Measurements from ENCODE around the gene AEBP1. TPM values are rescaled to one million over a fixed set of nuclear protein-coding genes. Genes with fewer than 3 reads are reported as not detected.

AEBP1 gene
- total and polyA plus RNA-seq, 2 of the 4 experiments (the other 2 are of a cell fraction), result 1.1 to 5.7 TPM

GRCh38 chr7:44058759-44059218, 45.4 kb upstream of the AEBP1 start:
- Histone ChIP-seq H2BK15ac (ENCODE audit: low read depth, low read length) (no peak overlapping the region), H3K4ac (ENCODE audit: low read depth, low read length) (no peak overlapping the region), H2AFZ (replicated peaks; ENCODE audit: low read length, poor library complexity) (no peak overlapping the region), H3K4me1 (ENCODE audit: control insufficient read depth, insufficient read depth, low read length) (no peaks in the 10 kb centered on the region), H3K18ac (ENCODE audit: low read depth, low read length) (no peak overlapping the region), H4K8ac (ENCODE audit: low read depth in 2 of 2, low read length in 2 of 2) (no peak overlapping the region), H4K91ac (ENCODE audit: insufficient read depth, low read depth, low read length) (no peak overlapping the region), H2BK20ac (ENCODE audit: low read depth, low read length) (no peak overlapping the region), H3K36me3 (ENCODE audit: control insufficient read depth, insufficient read depth, low read length) (peaks cover 64% of the 10 kb centered on the region), H3K9me3 (ENCODE audit: control insufficient read depth, insufficient read depth, low read length) (no peaks in the 10 kb centered on the region), H3K79me1 (ENCODE audit: low read depth in 1 of 2, low read length in 2 of 2) (peaks cover 15 to 19% of the 10 kb centered on the region in 2 experiments), H3K4me2 (ENCODE audit: low read depth, low read length) (no peak overlapping the region), H2BK120ac (ENCODE audit: low read depth, low read length) (no peak overlapping the region), H3K23ac (ENCODE audit: low read depth, low read length) (no peak overlapping the region), H2AK9ac (replicated peaks; ENCODE audit: low read depth, low read length, poor library complexity) (no peak overlapping the region), H4K5ac (ENCODE audit: low read depth, low read length) (no peak overlapping the region), H3K9ac (ENCODE audit: low read depth, low read length) (no peak overlapping the region), H2BK5ac (ENCODE audit: low read depth, low read length, poor library complexity, severe bottlenecking) (no peak overlapping the region), H3K14ac (replicated peaks; ENCODE audit: low read depth, low read length) (no peak overlapping the region), H3K56ac (ENCODE audit: extremely low read depth, insufficient read depth, low read length) (no peak overlapping the region), H3K9me1 (ENCODE audit: insufficient read depth, low read length) (no peaks in the 10 kb centered on the region; the same call in 1 of the 2 replicates), H3K27ac (ENCODE audit: insufficient read depth, low read length) (no peak overlapping the region), H3K4me3 (ENCODE audit: insufficient read depth, low read depth, low read length) (no peak overlapping the region), H3K27me3 (ENCODE audit: control insufficient read depth, insufficient read depth, low read length) (no peaks in the 10 kb centered on the region), H4K20me1 (ENCODE audit: insufficient read depth, low read length) (peaks cover 29% of the 10 kb centered on the region), H2AK5ac (ENCODE audit: low read depth, low read length) (no peak overlapping the region)
- in situ Hi-C loops (cut with MboI; ENCODE audit: low sequenced_read_pairs) (no loop called here), intact Hi-C loops (cut with micrococcal nuclease) (no loop called here), dilution Hi-C loops (cut with HindIII; ENCODE audit: low sequenced_read_pairs, unreplicated experiment) (no loop called here)
- POLR2A ChIA-PET (ENCODE audit: unreplicated experiment), result no interaction called here
- TF ChIP-seq CHD1 (IDR thresholded peaks at IDR 0.05; ENCODE audit: low read depth, low read length) (no peak), SMC3 (IDR thresholded peaks at IDR 0.05; ENCODE audit: low read depth, low read length) (no peak), CEBPB (IDR thresholded peaks at IDR 0.05; ENCODE audit: low read depth, low read length) (no peak), FOS (IDR thresholded peaks at IDR 0.05; ENCODE audit: low read depth, low read length) (no peak), RFX5 (IDR thresholded peaks at IDR 0.05; ENCODE audit: low read depth, low read length) (no peak), RAD21 (IDR thresholded peaks at IDR 0.05; ENCODE audit: low read length) (no peak), POLR2A (IDR thresholded peaks at IDR 0.05; ENCODE audit: low read depth, low read length) (no peak), RCOR1 (IDR thresholded peaks at IDR 0.05; ENCODE audit: insufficient replicate concordance, low read length) (no peak), MAFK (IDR thresholded peaks at IDR 0.05; ENCODE audit: low read depth, low read length) (no peak), BHLHE40 (IDR thresholded peaks at IDR 0.05; ENCODE audit: low read depth, low read length) (no peak), MAZ (IDR thresholded peaks at IDR 0.05; ENCODE audit: borderline replicate concordance, low read depth, low read length) (no peak), NFE2L2 (IDR thresholded peaks at IDR 0.05; ENCODE audit: low read depth, low read length) (no peak), ELK1 (IDR thresholded peaks at IDR 0.05; ENCODE audit: borderline replicate concordance, low read depth, low read length) (no peak), MXI1 (IDR thresholded peaks at IDR 0.05; ENCODE audit: borderline replicate concordance, low read depth, low read length) (no peak)
- TF ChIP-seq, protein P1, sequence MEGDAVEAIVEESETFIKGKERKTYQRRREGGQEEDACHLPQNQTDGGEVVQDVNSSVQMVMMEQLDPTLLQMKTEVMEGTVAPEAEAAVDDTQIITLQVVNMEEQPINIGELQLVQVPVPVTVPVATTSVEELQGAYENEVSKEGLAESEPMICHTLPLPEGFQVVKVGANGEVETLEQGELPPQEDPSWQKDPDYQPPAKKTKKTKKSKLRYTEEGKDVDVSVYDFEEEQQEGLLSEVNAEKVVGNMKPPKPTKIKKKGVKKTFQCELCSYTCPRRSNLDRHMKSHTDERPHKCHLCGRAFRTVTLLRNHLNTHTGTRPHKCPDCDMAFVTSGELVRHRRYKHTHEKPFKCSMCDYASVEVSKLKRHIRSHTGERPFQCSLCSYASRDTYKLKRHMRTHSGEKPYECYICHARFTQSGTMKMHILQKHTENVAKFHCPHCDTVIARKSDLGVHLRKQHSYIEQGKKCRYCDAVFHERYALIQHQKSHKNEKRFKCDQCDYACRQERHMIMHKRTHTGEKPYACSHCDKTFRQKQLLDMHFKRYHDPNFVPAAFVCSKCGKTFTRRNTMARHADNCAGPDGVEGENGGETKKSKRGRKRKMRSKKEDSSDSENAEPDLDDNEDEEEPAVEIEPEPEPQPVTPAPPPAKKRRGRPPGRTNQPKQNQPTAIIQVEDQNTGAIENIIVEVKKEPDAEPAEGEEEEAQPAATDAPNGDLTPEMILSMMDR (conservative IDR thresholded peaks at IDR 0.05; ENCODE audit: low read depth, low read length), result no peak
- TF ChIP-seq, protein P2, sequence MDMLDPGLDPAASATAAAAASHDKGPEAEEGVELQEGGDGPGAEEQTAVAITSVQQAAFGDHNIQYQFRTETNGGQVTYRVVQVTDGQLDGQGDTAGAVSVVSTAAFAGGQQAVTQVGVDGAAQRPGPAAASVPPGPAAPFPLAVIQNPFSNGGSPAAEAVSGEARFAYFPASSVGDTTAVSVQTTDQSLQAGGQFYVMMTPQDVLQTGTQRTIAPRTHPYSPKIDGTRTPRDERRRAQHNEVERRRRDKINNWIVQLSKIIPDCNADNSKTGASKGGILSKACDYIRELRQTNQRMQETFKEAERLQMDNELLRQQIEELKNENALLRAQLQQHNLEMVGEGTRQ (IDR thresholded peaks at IDR 0.05; ENCODE audit: low read depth, low read length), result no peak
- no CpG with 5 or more reads among the region's 7 CpGs for WGBS, 2 experiments (ENCODE audit: extremely low coverage in 2 of 2, insufficient read length in 1 of 2)
- ATAC-seq (ENCODE audit: low read depth) (no peak), DNase-seq (no peak)
- CTCF ChIA-PET, result no interaction called here
- no TSS peak for BruUV-seq (replicated peaks)
